Raji (cell line): ENCODE data around the gene ITGB3.

Experiments
- POLR2A ChIP-seq: IDR thresholded peaks from 2 replicates; pipeline ENCODE4 v1.6.1; 2011; ENCODE audit warnings: low read depth, low read length, control low read depth; ENCODE audit not compliant: insufficient read depth

The ITGB3 gene

DNA sequence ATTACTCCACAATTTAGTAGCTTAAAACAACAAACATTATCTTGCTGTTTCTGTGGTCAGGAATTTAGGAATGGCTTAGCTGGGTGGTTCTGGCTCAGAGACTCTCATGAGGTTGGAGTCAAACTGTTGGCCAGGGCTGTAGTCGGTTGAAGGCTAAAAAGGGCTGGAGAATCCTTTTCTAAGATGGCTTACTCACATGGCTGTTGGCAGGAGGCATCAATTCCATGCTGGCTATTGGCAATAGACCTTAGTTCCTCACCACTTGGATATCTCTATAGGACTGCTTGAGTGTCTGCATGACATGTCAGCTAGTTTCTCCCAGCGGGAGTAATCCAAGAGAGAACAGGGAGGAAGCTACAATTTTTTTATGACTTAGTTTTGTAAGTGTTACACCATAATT lies 63.5 kb downstream of the ITGB3 start:
- no peak for TF ChIP-seq POLR2A

DNA sequence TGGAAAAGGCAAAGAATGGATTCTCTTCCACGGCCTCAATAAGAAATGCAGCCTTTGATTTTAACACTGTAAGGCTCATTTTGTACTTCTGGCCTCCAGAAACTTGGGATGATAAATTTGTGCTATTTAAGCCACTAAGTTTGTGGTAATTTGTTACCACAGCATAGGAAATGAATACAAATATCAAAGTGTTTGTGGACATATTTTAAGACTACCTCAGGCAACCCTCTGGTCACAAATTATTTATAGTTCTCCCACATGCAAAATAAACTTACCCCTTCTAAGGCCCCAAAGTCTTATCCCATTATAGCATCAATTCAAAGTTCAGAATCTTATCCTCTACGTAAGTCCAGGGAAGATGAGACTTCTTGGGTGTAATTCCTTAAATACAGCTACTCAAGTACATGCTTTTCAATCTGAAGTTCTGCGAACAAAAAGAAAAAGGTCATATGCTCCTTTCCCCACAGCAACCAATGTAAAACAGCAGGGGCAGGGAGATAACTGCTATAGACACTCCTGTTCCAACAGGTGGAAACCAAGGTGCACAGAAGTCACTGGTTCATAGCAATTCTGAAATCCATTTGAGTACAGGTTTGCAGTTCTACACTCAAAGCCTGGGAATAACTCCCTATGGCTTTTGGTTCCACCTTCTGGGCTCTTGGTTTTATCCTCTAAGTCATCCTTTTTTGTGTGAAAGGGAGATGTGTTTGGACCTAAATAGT lies 64.7 kb downstream of the ITGB3 start:
- TF ChIP-seq POLR2A: no peak

DNA sequence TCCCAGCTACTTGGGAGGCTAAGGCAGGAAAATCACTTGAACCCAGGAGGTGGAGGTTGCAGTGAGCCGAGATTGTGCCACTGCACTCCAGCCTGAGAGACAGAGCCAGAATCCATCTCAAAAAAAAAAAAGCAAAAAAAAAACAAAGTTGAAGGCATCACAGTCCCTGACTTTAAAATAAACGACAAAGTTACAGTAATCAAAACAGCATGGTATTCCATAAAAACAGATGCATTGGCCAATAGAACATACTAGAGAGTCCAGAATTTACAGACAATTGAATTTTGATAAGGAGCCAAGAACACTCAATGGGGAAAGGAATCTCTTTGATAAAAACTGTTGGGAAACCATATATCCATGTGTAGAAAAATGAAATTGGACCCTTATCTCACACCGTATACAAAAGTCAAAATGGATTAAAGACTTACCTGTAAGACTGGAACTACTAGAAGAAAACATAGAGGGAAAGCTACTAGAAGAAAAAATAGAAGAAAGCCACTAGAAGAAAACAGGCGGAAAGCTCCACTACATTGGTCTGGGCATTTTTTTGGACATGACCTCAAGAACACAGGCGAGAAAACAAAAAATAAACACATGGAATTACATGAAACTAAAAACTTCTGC lies 67.4 kb downstream of the ITGB3 start:
- no peak for TF ChIP-seq POLR2A

DNA sequence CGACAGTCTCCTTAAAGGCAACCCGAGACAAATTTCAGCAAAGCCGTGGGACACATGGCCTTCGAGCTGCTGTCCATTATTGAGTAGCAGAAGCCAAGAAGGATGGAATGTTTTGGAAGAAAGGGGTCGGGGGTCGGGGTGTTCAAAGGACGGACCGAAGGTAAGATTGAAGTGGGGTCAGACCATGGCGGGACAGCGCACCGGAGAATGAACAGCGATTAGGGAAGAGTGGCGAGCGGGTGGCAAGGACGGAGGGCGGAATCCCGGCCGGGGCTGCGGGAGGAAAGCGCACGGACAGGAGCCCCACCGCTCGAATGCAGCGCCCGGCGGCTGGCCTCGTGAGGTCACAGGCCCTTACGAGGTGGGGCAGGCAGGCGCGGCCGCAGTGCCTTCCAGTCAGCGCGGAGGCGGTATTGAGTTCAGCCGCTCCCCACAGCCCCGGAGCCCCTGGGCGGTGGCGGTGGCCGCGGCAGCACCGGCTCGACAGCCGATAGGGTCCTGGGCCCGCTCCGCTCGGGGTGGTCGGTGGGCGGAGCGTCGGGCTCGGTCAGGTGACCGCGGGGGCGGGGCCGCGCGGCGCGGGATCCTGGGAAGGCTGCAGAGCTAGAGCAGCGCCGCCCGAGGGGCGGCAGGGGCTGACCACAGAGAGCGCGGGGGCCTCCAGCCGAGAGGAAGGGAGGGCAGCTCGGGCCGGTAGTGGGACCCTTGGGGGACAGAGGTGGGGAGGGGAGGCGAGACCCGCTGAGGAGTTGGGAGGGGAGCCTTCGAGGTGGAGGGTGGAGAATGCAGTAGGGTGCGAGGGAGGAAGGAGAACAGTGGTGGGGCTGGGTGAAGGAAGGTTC lies 70.0 kb downstream of the ITGB3 start, which contains the start of gene EFCAB13:
TSS of gene EFCAB13 (plus strand) at position 574 of the 842 bp plus-strand sequence. CDS start 4,399 bp downstream, outside the sequence.
- no peak for TF ChIP-seq POLR2A

DNA sequence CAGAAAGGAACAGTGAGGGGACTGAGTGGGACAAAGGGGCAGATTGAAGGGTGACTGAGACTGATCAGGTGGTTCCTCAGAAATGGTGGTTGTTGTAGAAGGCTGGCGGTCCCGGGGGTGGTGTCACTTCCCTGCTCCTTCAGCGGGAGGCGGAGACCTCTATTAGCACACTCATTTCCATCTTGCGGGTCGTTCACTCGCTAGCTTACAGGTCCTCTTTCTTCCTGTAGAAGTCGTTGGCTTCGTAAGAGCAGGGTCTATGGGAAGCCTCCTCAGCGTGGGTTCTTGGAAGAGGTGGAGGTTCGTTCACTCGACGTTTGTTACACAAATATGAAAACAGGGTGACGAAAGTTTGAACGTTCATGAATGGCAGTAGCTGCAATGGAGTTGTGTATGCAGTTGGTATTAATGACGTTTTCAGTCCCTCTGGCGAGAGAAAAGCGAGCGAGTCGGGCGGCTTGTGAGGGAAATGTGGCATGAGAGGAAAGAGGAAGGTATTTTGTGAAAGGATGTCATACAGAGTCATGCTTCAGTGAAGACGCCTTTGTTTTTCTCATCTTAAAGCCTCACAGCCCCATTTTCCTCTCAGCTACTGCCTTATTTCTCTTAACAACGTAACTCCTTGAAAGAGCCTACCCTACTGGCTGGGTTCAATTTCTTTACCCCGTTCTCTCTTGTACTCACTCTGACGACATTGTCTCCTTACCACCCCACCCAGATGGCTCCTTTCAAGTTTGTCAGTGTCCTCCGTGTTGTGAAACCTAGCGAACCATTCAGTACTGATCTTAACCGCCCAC lies 70.8 kb downstream of the ITGB3 start:
- TF ChIP-seq POLR2A: peak; percentile 46; the same call in 1 of the 2 replicates

DNA sequence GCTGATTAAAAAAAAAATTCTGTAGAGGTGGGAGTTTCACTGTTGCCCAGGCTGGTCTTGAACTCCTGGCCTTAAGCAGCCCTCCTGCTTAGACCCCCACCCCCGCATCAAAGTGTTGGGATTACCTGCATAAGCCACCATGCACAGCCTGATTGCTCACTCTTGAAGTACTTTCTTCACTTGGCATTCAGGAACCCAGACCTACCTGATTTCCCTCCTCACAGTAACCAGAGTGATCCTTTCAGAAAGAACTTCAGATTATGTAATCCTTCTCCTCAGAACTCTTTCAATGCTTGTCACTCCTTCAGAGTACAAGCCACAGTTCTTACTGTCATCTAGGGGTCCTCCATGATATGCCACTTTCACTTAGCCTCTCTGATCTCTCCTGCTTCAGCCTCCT lies 71.5 kb downstream of the ITGB3 start:
- TF ChIP-seq POLR2A: no peak

DNA sequence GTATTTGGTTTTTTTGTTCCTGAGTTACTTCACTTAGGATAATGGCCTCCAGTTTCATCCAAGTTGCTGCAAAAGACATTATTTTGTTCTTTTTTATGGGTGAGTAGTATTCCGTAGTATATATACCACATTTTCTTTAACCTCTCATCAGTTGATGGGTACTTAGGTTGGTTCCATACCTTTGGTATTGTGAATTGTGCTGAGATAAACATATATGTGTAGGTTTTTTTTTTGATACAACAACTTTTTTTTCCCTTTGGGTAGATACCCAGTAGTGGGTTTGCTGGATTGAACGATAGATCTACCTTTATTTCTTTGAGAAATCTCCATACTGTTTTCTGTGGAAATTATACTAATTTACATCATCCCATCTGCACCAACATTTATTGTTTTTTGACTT lies 76.9 kb downstream of the ITGB3 start:
- no peak for TF ChIP-seq POLR2A

DNA sequence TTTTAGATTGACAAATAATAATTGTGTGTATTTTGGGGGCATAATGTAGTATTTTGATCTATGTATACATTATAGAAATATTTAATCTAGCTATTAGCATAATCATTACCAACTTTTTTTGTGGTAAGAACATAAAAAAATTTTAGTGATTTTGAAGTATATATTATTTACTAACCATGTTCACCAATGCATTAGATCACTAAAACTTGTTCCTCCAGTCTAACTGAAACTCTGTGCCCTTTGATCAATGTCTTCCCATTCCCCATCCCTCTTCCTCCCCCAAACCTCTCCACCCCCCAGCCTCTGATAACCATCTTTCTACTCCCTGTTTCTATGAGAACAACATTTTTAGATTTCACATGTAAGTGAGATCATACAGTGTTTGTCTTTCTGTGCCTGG lies 78.7 kb downstream of the ITGB3 start:
- TF ChIP-seq POLR2A: no peak

DNA sequence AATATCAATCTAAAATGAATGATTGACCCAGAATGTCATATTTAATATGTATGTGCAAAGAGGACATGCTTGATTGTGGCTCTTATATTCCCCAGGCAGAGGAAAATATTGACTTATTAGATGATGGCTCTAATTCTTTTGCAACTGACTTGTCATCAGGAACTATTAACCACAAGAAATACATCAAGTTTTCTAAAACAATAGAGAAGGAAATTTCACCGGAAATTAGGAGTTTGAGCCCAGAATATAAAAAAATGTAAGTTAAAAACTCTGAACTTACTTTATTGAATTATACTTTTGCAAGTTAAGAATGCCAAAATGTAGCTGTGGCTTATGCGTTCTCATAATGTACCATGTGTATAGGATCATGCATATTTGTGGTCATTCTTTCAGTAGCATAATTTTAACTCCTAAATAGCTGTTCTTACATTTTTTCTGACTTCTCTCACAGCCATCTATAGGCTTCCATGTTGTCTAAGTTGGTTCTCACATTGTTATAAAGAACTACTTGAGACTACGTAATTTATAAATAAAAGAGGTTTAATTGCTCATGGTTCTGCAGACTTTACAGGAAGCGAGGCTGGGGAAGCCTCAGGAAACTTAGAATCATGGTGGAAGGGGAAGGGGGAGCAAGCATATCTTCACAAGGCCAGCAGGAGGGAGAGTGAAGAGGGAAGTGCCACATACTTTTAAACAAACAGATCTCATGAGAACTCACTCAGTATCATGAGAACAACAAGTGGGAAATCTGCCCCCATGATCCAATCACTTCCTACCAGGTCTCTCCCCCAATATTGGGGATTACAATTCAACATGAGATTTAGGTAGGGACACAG lies 81.7 kb downstream of the ITGB3 start:
- TF ChIP-seq POLR2A: no peak

DNA sequence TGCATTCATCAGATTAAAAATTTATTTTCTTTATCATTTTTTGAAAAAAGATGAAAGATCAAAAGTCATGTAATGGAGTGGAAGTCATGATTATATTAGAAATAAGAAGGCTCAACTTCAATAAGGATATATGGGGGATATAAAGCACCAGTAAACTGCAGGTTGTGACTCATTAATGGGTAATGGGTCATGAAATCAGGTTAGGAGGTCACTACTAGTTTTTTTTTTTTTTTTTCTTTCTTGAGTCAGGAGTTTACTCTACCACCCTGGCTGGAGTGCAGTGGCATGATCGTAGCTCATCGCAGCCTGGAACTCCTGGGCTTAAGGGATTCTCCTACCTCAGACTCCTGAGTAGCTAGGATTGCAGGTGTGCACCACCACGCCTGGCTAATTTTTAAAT lies 84.4 kb downstream of the ITGB3 start:
- TF ChIP-seq POLR2A: no peak

DNA sequence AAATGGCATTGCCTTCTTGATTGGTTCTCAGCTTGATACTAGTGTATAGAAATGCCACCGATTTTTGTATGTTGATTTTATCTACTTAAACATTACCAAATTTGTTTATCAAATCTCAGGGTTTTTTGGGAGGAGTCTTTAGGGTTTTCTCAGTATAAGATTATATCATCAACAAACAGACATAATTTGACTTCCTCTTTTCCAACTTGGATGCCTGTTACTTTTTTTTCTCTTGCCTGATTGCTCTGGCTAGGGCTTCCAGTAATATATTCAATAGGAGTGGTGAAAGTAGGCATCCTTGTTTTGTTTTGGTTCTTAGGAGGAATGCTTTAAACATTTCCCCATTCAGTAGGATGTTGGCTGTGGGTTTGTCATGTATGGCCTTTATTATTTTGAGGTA lies 99.2 kb downstream of the ITGB3 start:
- no peak for TF ChIP-seq POLR2A

DNA sequence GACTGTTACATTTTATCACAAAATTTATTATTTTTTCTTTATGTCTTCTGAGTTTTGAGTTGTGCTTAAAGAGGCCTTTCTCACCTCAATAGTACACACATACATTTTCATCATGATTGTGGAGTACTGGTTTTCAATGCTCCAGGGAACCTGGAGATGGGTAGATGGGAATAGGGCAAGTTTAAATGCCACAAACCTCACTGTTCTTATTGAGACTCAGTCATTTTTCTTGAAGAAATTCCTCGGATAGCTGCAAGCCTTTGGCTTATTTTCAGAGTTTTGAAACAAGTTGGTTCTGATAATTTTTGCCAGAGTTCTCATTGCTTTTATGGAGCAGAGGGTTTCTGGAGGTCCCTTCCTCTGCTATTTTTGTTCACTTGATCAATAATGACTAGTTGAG lies 105.0 kb downstream of the ITGB3 start:
- no peak for TF ChIP-seq POLR2A
